Measurements from ENCODE around the gene DNAJC6.

Gene DNAJC6

DNA sequence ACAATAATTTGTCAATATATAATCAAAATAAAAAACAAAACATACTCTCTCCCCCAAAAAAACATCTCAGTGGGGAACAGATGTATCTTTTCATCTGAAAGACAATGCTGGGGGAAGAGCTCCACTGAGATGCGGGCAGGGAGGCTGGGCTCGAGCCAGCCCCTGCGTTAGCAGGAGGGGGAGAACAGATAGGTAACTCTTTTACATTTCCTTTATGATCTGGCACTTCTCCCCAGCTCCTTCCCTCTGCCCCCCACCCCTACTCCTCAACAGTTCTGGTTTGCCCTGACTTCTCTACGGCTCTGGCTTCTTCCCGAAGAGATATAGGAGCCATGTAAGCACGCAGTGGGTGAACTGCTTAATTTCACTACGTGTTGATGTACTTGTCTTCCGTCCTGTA is 123.6 kb downstream of the DNAJC6 start:
- Histone ChIP-seq H3K36me3 (ENCODE audit: insufficient read depth, low read length) (peaks cover 28% of the 10 kb centered on the region; the same call in 1 of the 2 replicates), H2AFZ (ENCODE audit: low read length) (no peak overlapping the region), H4K20me1 (ENCODE audit: insufficient read depth, low read length, poor library complexity, severe bottlenecking) (peaks cover 3% of the 10 kb centered on the region), H3K79me2 (ENCODE audit: insufficient read depth, low read length) (peaks cover 4% of the 10 kb centered on the region; the same call in 1 of the 2 replicates), H3K9me2 (replicated peaks; ENCODE audit: low read depth, low read length) (no peaks in the 10 kb centered on the region), H3K27me3 (ENCODE audit: insufficient read depth, low read length, poor library complexity, severe bottlenecking) (no peaks in the 10 kb centered on the region), H3K4me3 (ENCODE audit: low read length, poor library complexity, severe bottlenecking) (no peak overlapping the region), H3F3A (ENCODE audit: low read depth) (no peaks in the 10 kb centered on the region), H3K9me3 (ENCODE audit: insufficient read depth, low read depth, low read length) (no peaks in the 10 kb centered on the region), H3K4me2 (ENCODE audit: low read depth, low read length, poor library complexity, severe bottlenecking) (no peak overlapping the region), H3K4me1 (ENCODE audit: insufficient read depth, low read length, poor library complexity, severe bottlenecking) (peaks cover 23% of the 10 kb centered on the region), H3K9ac (ENCODE audit: low read depth, low read length, poor library complexity, severe bottlenecking) (no peak overlapping the region)
- TF ChIP-seq, protein P1, sequence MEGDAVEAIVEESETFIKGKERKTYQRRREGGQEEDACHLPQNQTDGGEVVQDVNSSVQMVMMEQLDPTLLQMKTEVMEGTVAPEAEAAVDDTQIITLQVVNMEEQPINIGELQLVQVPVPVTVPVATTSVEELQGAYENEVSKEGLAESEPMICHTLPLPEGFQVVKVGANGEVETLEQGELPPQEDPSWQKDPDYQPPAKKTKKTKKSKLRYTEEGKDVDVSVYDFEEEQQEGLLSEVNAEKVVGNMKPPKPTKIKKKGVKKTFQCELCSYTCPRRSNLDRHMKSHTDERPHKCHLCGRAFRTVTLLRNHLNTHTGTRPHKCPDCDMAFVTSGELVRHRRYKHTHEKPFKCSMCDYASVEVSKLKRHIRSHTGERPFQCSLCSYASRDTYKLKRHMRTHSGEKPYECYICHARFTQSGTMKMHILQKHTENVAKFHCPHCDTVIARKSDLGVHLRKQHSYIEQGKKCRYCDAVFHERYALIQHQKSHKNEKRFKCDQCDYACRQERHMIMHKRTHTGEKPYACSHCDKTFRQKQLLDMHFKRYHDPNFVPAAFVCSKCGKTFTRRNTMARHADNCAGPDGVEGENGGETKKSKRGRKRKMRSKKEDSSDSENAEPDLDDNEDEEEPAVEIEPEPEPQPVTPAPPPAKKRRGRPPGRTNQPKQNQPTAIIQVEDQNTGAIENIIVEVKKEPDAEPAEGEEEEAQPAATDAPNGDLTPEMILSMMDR (conservative IDR thresholded peaks at IDR 0.05; ENCODE audit: low read length) = no peak
- TF ChIP-seq EZH2phosphoT487 (IDR thresholded peaks at IDR 0.05; ENCODE audit: borderline replicate concordance) = no peak

DNA sequence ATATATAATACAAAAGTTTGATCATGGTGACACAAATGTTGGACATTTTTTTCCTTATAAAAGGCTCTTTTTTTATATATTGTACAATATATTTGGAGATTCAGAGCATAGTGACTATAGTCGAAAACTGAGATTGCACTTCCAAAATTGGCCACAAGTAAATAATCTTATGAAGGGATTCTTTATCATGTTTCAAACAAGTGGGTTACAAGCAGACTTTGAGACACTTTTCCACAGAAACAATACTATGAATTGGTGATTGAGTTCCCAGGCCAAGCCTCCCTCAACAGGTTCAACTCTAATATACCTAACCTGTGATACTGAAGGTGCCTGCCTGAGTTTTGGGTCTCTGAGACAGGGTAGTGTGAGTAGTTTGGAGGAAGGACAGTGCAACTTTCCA is 124.9 kb downstream of the DNAJC6 start:
- H4K20me1 ChIP-seq (ENCODE audit: insufficient read depth, low read length, poor library complexity, severe bottlenecking) = peaks cover 3% of the 10 kb centered on the region
- H3K4me1 ChIP-seq (ENCODE audit: insufficient read depth, low read length, poor library complexity, severe bottlenecking) = peaks cover 16% of the 10 kb centered on the region
- no peak for TF ChIP-seq EZH2phosphoT487 (IDR thresholded peaks at IDR 0.05; ENCODE audit: borderline replicate concordance)
- TF ChIP-seq, protein P1 (conservative IDR thresholded peaks at IDR 0.05; ENCODE audit: low read length) = peak; percentile 38
- no peaks in the 10 kb centered on the region for H3K9me2 ChIP-seq (replicated peaks; ENCODE audit: low read depth, low read length)
- no peak overlapping the region for H3K4me2 ChIP-seq (ENCODE audit: low read depth, low read length, poor library complexity, severe bottlenecking)
- H3F3A ChIP-seq (ENCODE audit: low read depth) = no peaks in the 10 kb centered on the region
- peaks cover 28% of the 10 kb centered on the region; the same call in 1 of the 2 replicates for H3K36me3 ChIP-seq (ENCODE audit: insufficient read depth, low read length)
- no peaks in the 10 kb centered on the region for H3K9me3 ChIP-seq (ENCODE audit: insufficient read depth, low read depth, low read length)
- H3K4me3 ChIP-seq (ENCODE audit: low read length, poor library complexity, severe bottlenecking) = no peak overlapping the region
- no peak overlapping the region for H2AFZ ChIP-seq (ENCODE audit: low read length)
- H3K27me3 ChIP-seq (ENCODE audit: insufficient read depth, low read length, poor library complexity, severe bottlenecking) = no peaks in the 10 kb centered on the region
- peaks cover under 1% of the 10 kb centered on the region; the same call in 1 of the 2 replicates for H3K79me2 ChIP-seq (ENCODE audit: insufficient read depth, low read length)
- H3K9ac ChIP-seq (ENCODE audit: low read depth, low read length, poor library complexity, severe bottlenecking) = no peak overlapping the region

DNA sequence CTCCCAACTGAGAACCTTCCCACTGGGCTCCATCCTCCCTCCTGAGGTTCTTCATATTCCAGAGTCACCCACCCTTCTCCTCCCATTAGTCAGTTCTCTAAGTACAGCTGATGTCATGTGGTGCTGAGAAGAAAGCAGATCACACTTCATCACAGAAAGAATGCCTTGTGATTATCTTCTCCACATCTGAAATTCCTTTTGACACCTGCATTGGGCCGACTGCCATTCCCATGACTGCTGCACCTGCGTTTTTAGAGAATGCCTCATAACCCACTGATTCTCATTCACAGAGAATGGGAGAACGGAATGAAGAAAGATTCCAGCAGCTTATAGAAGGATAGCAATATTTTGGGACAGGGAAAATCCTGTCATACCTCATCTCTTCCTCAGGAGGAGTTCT is 125.4 kb downstream of the DNAJC6 start:
- Histone ChIP-seq H3K4me2 (ENCODE audit: low read depth, low read length, poor library complexity, severe bottlenecking) (no peak overlapping the region), H3K4me1 (ENCODE audit: insufficient read depth, low read length, poor library complexity, severe bottlenecking) (peaks cover 15% of the 10 kb centered on the region), H3K36me3 (ENCODE audit: insufficient read depth, low read length) (peaks cover 26% of the 10 kb centered on the region; the same call in 1 of the 2 replicates), H3K9me2 (replicated peaks; ENCODE audit: low read depth, low read length) (no peaks in the 10 kb centered on the region), H3K9ac (ENCODE audit: low read depth, low read length, poor library complexity, severe bottlenecking) (no peak overlapping the region), H3K4me3 (ENCODE audit: low read length, poor library complexity, severe bottlenecking) (no peak overlapping the region), H3K9me3 (ENCODE audit: insufficient read depth, low read depth, low read length) (no peaks in the 10 kb centered on the region), H2AFZ (ENCODE audit: low read length) (no peak overlapping the region), H3K79me2 (ENCODE audit: insufficient read depth, low read length) (no peaks in the 10 kb centered on the region), H3F3A (ENCODE audit: low read depth) (no peaks in the 10 kb centered on the region), H4K20me1 (ENCODE audit: insufficient read depth, low read length, poor library complexity, severe bottlenecking) (peaks cover 3% of the 10 kb centered on the region), H3K27me3 (ENCODE audit: insufficient read depth, low read length, poor library complexity, severe bottlenecking) (no peaks in the 10 kb centered on the region)
- TF ChIP-seq, protein P1 (conservative IDR thresholded peaks at IDR 0.05; ENCODE audit: low read length) = no peak
- no peak for TF ChIP-seq EZH2phosphoT487 (IDR thresholded peaks at IDR 0.05; ENCODE audit: borderline replicate concordance)
